ELF-1 (cell line): ENCODE measurements around the gene PLLP.
"Not testable (repeated sequence)": the region's sequence is repeated elsewhere in the genome, so short reads cannot be mapped to it uniquely, and the experiment has no call there.

Source experiments
- DNase-seq: peaks from one replicate; pipeline ENCODE4 v3.0.0-alpha.2; 2016; ENCODE audit warnings: low read depth, low spot score

PLLP gene

GRCh38 chr16:57303021-57303909 lies 18.8 kb upstream of the PLLP start:
- no peak for DNase-seq

GRCh38 chr16:57301126-57301817 lies 16.8 kb upstream of the PLLP start:
- no peak for DNase-seq

- DNase-seq, result peak; percentile 99
Observed at GRCh38 chr16:57300387-57301125, 16.1 kb upstream of the PLLP start.

GRCh38 chr16:57299719-57300386 lies 15.4 kb upstream of the PLLP start:
- DNase-seq, result peak; percentile 99

GRCh38 chr16:57299009-57299718 lies 14.7 kb upstream of the PLLP start:
- no peak for DNase-seq

GRCh38 chr16:57297856-57298255 lies 13.4 kb upstream of the PLLP start:
- peak; percentile 44 for DNase-seq

GRCh38 chr16:57289391-57290257 lies 5.2 kb upstream of the PLLP start:
- DNase-seq, result no peak

- no peak for DNase-seq
Observed at GRCh38 chr16:57285379-57285778, 907 bp upstream of the PLLP start.

GRCh38 chr16:57284952-57285363 lies 486 bp upstream of the PLLP start:
- no peak for DNase-seq

GRCh38 chr16:57283959-57284208 lies 588 bp downstream of the PLLP start:
- DNase-seq, result no peak

GRCh38 chr16:57283214-57283958 lies 1.1 kb downstream of the PLLP start:
- no peak for DNase-seq

- DNase-seq, result no peak
Observed at GRCh38 chr16:57282510-57283213, 1.8 kb downstream of the PLLP start.

- no peak for DNase-seq
Observed at GRCh38 chr16:57281791-57282190, 2.7 kb downstream of the PLLP start.

GRCh38 chr16:57279780-57280638 lies 4.5 kb downstream of the PLLP start:
- DNase-seq, result no peak

- no peak for DNase-seq
Observed at GRCh38 chr16:57278494-57278893, 6.0 kb downstream of the PLLP start.

GRCh38 chr16:57277586-57277985 lies 6.9 kb downstream of the PLLP start:
- no peak for DNase-seq

GRCh38 chr16:57276596-57276995 lies 7.9 kb downstream of the PLLP start:
- DNase-seq, result no peak

GRCh38 chr16:57275946-57276345 lies 8.5 kb downstream of the PLLP start:
- DNase-seq, result not testable (repeated sequence)
